Right hindlimb (tissue), 1 donor: Measurements from ENCODE around the gene KCTD4.
A peak's percentile ranks its signal among the peaks of the same experiment; 100 is the strongest.
"Not testable (repeated sequence)": the region's sequence is repeated elsewhere in the genome, so short reads cannot be mapped to it uniquely, and the experiment has no call there.

Experiments used
- DNase-seq: peaks from one replicate; pipeline ENCODE4 v3.0.0-alpha.2; 2018

KCTD4 gene

DNA sequence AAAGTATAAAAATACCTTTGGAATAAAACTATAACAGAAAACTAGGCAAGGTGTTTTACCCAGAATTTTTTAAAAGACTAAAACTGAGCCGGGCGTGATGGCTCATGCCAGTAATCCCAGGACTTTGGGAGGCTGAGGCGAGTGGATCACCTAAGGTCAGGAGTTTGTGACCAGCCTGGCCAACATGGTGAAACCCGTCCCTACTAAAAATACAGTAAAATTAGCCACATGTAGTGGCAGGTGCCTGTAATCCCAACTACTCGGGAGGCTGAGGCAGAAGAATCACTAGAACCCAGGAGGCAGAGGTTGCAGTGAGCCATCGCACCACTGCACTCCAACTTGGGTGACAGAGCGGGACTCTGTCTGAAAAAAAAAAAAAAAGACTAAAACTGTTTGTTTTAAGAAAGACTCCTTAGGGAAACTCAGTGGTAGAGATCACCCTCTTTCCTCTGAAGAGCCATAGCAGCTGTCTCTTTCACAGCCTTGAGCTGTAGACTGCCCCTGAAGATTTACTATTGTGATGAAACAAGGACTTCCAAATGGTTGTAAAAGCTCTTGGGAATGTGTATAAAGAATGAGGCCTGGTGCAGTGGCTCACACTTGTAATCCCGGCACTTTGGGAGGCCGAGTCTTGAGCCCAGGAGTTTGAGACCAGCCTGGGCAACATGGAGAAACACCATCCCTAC, 14.7 kb upstream of the KCTD4 start:
- no peak for DNase-seq

DNA sequence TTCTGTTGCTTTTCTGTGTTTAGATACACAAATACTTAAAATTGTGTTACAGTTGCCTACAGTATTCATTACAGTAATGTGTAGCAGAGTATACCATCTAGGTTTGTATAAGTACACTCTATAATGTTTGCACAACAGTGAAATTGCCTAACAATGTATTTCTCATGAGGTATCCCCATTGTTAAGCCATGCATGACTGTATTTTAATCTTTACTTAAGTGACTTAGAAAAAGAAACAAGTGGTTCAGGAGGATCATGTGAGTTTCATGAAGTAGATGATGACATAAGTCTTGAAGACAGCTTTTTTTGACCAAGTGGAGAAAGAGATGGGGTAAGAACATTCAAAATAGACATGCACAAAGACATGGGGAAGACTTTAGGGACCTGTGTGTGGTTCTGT, 8.4 kb upstream of the KCTD4 start:
- DNase-seq = no peak

DNA sequence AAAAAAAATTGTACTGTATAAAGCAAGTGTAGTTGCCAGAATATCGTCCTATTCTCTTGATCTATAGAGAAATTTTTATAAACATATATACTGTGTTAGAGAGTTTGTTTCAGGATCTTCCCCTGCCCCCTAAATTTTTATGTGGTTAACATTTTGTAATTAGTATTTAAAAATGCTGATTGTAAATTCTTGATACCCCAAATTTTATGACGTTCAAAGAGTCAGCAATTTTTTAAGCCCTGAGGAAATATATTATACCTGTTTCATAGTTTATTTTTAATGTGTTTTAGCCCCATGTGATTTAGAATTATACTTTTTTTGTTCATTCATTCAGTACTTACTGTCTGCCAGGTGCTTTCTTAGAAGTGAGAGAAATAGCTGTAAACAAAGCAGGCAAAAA, 7.3 kb upstream of the KCTD4 start:
- no peak for DNase-seq

DNA sequence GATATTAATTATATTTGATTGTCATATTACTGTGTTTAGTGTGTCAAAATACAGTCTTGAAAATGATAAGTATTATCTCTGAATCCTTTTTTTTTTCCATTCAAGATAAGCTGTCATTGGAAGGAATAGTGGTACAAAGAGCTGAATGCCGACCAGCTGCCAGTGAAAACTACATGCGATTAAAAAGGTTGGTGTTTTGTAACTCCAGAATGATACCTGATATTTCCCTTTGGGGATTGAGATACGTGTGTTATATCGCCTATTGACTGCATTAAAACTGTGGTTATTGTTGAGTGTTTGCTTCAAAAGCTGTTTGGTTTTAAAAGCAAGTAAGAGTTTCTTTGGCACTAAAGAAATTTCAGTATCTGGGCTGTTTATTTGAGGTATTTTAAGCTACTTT, 6.5 kb upstream of the KCTD4 start:
- DNase-seq = no peak

DNA sequence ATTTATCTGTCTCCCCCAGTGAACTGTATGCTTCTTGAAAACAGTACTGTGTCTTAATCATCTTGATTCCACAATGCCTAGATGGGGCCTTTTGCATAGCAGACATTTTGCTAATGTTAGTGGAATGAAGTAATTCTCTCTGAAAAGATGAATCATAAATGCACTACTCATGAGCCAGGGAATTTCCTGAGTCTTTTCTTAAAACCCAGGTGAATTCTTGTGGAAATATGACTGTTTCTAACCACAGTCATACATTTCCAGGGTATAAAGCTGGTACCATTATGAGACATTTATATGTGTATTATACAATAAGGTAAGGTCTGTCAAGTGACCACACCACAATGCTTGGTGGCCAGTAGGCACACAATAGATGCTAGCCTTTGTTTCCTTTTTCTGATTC, 5.5 kb upstream of the KCTD4 start:
- no peak for DNase-seq

DNA sequence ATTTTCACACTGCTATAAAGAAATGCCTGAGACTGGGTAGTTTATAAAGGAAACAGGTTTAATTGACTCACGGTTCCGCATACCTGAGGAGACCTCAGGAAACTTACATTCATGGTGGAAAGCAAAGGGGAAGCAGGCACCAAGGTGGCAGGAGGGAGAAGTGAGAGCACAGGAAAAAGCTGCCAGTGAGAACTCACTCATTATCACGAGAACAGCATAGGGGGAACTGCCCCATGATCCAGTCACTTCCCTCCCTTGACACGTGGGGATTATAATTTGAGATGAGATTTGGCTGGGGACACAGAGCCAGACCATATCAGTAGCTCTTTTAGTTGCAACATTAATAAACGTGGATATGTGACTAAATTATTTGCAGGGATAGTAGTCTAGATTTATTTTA, 4.3 kb upstream of the KCTD4 start:
- DNase-seq = no peak

DNA sequence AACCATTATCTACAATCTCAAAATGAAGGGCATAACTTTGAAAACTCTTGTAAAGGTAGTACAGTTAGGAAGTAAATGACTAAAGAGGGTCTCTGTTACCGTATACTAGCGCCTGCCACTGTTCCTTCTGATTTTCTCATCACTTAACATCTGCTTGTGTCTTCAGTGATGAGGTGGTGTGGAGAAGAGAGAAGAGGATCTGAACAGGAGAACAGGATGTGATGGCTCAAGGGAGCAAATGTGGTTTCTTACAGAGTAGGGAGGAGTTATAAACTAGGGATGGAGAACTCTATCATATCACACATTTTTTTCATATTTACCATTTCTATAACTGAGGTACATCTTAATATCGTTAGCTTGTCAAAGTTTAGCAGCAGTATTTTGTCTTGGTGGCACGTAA, 1.1 kb downstream of the KCTD4 start:
- peak; percentile 27 for DNase-seq

DNA sequence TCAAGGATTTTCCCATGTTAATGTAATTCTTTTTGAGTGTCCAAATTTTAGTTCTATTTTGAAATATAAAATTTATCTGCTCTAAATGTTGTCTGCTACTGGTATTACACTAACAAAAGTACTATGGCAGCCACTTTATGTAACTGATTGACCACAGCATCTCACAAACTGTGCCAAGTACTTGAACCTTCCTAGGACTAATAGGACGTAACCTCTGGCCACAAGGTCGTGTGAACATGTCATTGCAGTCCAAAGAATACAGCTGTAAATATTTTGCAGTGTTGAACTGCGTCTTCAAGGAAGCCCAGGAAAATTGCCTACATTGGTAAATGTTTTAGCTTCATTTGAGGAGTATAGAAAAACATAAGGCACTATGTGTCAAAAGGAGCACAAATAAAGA, 1.9 kb downstream of the KCTD4 start:
- no peak for DNase-seq

DNA sequence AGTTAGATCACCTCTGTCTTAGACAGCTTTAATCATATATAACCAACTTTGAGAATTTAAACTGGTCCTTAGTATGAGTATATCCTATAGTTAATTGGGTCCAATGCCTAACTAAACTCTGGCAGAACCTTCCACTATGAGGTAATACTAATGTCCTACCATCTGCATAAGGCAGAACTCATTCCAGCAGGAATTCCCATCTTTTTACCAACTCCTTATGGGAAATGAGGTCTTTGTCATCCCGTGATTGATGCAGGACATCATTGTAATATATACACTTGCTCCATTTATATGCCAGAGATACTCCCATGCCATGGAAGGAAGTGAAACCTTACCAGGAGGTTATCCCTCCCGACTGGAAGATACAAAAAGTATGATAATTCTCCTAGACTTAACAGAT, 2.8 kb downstream of the KCTD4 start:
- DNase-seq = no peak

DNA sequence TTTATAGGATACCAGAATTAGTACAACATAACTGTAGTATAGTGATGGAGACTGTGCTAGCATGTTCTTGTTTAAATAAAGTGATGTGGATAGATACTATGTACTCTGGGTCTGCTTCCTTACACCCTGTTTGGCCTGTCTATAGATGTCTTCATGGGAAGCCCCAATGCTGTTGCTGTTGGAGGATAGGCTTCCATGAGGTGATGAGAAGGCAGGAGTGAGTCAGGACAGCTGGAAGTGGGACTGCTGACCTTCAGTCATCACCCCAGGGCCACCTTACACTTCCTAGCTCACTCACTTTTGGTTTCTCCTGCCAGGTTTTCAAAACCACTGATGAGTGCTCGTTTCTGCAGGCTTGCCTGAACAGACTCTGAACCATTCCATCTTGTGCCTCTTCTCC, 4.2 kb downstream of the KCTD4 start:
- DNase-seq = no peak

DNA sequence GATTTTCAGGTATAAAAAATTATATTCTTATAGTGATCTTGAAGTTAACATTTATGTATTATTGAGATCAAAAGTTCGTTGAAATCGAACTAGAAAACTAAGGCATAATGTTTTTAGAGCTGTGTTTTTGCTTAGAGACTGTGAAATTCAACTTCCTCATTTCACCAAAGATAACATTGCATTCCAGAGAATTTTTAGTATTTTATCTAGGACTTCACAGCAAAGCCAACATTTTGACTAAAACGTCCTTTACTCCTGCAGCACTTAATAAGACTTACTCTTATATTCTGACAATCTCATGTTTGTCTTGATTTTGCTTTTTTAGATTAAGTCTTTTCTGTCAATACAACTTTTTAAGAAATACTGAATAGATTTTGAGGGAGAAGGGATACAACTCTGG, 4.7 kb downstream of the KCTD4 start:
- no peak for DNase-seq

DNA sequence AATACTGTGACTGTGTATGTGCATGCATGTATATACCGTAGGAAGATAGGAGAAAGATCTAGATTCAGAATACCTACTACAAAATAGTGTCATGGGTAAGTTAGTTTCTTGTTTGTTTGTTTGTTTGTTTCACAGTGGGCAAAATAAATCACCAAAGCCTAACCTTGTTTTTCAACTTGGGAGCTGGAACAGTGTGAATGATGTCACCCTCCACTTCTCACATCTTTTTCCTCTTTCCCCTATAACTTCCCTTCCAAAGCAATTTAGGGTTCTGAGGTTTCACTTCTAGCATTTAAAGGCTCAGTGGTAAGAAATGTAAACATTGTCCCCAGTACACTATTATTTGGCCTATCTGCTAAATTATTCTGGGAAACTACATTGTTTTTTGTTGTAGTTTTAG, 5.4 kb downstream of the KCTD4 start:
- no peak for DNase-seq

DNA sequence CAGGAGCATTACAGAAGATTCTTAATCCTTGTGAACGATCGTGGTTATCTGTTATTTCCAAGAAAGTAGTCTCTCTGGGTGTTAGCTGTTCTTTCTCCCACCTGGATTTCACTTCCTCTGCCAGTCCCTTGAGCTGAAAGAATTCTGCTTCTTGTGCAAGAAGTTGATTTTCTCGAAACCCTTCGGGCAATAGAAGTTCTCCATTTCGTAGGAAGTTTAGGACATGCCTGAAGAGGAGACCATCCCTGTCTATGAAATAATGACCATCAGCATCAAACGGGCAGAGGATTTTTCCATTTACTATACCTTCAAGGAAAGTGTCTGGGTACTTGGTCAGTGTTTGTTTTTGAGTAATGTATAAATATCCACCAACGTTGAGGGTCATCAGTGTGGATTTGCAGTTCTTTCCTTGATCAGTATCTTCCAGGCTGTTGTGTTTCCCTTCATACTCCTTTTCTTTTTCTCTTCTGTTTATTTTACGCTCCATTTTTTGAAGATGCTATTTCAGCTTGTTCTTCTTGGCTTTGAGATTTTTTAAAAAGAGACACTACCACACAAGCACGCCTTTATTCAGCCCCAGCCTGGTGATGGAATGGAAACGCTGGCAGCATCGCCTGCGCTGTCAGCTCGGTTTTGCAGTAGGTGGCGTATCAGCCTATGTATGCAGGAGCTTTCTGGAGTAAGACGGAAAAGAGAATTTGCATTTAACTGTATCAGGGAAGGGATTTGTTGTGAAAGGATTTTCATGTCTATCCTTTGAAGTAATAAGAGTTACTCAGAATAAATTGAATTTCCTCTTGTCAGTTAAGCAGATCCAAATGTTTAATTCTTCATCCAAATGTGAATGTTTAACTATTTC, 6.5 kb downstream of the KCTD4 start:
- peak; percentile 88 for DNase-seq

DNA sequence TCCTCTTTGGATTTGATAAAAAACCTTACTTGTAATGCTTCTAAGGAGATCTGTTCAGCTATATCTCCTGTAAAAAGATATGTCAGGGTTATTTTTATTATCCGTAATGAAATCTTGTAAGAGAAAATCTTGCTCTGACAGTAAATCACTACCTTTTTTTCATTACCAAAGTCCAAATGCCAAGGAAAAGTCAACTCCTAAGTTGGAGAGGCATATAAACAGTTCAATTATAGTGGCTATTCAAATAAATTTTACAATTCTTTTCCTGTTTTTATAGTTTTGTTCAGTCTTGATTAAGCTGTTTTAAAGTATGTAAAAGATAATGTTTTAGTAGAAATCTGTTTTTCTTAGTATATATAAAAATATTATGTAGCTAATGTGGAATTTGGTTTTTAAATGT, 9.0 kb downstream of the KCTD4 start:
- DNase-seq = no peak

DNA sequence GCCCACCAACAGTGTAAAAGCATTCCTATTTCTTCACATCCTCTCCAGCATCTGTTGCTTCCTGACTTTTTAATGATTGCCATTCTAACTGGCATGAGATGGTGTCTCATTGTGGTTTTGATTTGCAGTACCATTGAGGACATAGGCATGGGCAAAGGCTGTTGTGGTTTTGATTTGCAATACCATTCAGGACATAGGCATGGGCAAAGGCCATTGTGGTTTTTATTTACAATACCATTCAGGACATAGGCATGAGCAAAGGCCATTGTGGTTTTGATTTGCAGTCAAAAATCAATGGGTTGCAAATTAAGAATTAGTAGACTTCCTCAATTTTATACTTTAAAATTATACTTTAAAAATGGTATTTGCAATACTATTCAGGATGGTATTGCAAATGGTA, 11.3 kb downstream of the KCTD4 start:
- not testable (repeated sequence) for DNase-seq

DNA sequence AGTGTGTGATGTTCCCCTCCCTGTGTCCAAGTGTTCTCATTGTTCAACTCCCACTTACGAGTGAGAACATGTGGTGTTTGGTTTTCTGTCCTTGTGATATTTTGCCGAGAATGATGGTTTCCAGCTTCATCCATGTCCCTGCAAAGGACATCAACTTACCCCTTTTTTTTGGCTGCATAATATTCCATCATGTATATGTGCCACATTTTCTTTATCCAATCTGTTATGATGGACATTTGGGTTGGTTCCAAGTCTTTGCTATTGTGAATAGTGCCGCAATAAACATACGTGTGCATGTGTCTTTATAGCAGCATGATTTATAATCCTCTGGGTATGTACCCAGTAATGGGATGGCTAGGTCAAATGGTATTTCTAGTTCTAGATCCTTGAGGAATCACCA, 11.8 kb downstream of the KCTD4 start:
- not testable (repeated sequence) for DNase-seq

DNA sequence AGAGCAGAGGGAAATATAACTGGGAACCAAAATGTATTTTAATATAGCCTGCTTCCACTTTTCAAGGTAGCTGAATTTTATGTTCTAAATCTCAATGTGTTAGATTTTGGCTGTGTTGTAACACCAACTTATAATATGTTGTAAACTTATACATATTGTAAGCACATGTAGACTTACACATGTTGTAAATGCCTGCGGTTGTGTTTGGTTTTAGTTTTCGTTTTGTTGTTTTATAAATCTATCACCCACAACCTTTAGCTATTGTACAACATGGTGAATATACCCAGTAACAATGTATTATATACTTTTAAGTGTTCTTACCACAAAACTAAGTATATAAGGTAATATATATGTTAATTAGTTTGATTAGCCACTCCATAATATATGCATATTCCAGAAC, 15.6 kb downstream of the KCTD4 start:
- DNase-seq = no peak

DNA sequence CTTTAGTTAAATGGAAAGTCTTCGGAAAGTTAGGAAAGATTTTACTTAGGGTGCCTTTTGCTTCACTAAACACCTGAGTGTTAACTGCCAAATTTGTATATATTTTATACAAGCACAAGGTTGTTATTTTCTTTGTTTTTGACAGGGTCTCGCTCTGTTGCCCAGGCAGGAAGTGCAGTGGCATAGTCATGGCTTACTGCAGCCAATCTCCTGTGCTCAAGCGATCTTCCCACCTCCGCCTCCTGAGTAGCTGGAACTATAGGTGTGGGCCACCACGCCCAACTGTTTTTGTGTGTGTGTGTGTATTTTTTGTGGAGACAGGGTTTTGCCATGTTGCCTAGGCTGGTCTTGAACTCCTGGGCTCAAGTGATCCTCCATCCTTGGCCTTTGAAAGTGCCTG, 16.2 kb downstream of the KCTD4 start:
- DNase-seq = no peak

DNA sequence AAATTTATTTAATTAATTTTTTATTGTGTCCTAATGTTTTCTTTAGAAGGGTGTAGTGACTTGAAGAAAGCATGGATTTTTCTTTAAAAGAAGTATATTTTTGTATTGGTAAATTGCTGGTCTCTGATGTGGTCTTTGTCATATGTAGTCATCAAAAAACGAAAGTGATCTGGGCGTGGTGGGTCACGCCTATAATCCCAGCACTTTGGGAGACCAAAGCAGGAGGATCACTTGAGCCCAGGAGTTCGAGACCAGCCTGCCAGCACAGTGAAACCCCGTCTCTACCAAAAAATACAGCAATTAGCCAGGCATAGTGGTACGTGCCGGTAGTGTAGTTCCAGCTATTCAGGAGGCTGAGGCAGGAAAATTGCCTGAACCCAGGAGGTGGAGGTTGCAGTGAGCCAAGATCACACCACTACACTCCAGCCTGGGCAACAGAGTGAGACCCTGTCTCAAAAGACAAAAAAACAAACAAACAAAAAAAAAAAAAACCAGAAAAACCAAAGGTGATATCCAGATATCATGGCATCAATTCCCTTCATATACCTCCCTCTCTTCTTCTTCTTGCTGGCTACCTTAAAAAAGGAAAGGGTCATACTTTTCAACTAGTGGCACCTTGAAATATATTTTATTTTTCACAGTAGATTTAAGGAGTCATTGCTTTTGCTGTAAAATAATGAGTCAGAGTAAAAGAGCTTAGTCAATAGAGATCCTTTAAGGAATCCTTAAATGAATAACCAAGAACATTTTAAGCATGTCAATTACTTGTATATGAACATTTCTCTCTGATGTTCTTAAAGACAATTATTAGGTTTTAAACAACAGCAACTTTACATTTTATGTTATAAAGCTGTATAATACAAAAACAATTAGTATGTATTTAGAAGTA, 19.9 kb downstream of the KCTD4 start:
- DNase-seq = no peak

DNA sequence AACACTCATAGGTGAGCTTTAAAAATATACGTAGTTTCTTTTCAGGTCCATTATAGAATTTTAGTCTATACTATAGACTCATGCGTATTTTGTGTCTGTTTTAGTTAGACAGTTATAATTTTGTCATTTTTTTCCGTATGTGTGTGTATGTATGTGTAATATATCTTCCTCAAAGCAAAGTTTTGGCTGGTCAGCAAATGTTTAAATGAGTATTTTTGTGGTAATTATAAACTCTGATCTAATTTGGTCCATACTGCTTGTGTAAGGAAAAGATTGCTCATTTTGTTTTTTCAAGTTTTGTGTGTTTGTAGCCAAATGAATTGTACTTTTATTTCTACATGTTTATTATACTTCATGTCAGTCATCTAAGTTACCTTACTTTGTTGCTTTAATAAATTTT, 20.5 kb downstream of the KCTD4 start:
- DNase-seq = no peak

DNA sequence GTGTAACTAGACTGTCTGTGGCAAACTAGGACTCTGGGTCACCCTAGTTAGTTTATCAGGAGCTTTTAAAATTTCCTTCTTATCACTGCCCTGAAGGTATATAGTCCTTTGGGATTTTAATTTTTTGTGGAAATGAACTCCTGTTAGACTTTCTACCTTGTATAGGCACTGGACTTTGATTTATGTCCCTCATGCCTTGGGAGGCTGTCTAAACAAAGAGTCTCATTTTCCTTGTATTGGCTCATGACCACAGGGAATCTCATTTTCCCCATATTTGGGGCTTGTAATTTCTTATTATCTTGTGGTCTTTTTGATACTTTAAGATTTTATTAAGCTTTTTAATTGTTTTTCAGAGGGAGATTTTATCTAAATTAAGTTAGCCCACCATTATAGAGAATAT, 21.4 kb downstream of the KCTD4 start:
- DNase-seq = no peak

DNA sequence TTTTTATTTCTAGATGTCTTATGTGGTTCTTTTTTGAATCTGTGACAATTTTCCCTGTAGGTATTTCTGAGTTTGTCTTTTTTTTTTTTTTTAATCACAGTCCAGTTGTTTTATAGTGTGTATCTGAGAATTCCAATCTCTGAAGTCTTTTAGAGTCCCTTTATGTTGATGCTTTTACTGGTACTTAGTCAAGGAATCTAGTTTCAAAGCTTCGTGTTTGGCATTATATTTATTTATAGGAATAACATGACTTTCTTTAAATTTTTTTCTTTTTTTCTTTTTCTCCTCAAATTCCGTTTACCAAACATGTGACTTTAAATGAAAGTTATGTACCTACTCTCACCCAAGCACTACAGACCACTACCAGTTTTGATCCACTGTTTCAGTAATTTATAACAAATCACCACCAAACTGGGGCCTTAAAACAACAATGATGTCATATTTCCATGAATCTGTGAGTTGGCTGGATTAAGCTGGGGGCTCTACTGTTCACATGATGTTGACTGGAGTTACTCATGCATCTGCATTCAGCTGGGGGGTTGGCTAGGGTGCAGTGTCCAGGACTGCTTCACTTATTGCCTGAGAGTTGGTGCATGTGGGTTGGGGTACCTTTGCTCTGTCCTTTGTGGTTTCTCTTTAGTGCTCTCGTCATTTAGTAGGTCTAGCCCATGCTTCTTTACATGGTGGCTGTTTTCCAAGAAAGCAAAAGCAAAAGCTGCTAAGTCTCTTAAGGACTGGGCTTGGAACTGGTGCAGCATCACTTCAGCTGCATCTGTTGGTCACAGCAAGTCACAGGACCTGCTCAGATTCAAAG, 22.3 kb downstream of the KCTD4 start:
- peak; percentile 37 for DNase-seq

DNA sequence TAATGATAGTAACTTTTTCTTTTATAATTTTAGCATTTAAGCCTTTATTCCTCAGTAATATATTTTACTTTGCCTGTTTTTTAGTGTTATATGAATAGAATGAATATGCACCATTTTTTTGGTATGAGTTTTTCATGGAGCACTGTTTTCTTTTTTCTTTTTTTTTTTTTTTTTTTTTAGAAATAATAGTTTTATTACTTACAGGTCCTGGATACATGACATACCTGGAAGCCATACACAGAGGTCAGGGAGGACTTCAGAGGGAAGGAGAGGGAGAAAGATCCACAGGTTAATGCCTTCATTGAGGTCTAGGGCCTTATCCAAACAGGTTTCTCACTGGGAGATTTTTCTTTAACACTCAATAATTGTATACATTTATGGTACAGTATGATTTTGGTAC, 26.4 kb downstream of the KCTD4 start:
- no peak for DNase-seq
